ENCODE measurements around the gene TSPAN16.

DNA sequence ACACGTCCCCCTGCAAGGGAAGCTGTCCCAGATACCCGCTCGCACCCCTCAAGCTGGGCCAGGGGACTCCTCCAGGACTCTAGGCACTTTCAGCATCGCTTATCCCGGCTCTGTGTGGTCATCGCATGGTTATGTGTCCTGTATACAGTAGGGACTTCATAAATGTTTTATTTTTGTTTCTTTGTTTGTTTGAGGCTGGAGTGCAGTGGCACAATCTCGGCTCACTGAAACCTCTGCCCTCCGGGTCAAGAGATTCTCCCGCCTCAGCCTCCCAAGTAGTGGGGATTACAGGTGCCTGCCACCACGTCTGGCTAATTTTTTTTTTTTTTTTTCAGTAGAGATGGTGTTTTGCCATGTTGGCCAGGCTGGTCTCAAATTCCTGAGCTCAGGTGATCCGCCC, 49.0 kb upstream of the TSPAN16 start:
- TF ChIP-seq, protein P1, sequence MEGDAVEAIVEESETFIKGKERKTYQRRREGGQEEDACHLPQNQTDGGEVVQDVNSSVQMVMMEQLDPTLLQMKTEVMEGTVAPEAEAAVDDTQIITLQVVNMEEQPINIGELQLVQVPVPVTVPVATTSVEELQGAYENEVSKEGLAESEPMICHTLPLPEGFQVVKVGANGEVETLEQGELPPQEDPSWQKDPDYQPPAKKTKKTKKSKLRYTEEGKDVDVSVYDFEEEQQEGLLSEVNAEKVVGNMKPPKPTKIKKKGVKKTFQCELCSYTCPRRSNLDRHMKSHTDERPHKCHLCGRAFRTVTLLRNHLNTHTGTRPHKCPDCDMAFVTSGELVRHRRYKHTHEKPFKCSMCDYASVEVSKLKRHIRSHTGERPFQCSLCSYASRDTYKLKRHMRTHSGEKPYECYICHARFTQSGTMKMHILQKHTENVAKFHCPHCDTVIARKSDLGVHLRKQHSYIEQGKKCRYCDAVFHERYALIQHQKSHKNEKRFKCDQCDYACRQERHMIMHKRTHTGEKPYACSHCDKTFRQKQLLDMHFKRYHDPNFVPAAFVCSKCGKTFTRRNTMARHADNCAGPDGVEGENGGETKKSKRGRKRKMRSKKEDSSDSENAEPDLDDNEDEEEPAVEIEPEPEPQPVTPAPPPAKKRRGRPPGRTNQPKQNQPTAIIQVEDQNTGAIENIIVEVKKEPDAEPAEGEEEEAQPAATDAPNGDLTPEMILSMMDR (IDR thresholded peaks at IDR 0.05; ENCODE audit: low read length), result no peak
- TF ChIP-seq EZH2 (IDR thresholded peaks at IDR 0.05; ENCODE audit: borderline replicate concordance, low read length), result no peak
